ENCODE data around the gene PPT2. TPM values are rescaled to one million over a fixed set of nuclear protein-coding genes. Genes with fewer than 3 reads are reported as not detected.

PPT2 gene
- total and polyA plus RNA-seq, 2 of the 8 experiments (the other 6 are each of a cell fraction or from before 2014, with no cell fraction given), result 24.1 to 39.5 TPM

DNA sequence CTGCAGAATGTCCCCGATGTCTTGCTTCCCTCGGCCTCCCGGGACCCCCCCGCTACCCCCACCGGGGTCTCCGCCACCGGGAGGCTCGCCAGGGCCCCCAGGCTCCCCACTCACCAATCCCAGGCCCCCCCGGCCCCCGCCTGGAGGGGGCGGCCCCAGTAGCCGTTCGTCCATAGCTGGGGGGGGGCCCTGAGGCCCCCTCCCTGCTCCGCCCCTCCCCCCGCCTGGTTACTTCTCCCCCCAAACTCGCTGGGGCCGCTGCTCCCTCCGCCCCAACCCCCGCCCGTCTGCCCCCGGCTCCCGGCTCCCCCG, 35.8 kb downstream of the PPT2 start:
- FAIRE-seq (no peak), DNase-seq (ENCODE audit: low read depth in 1 of 2, low spot score in 2 of 2) (no peak)
- Histone ChIP-seq H3K9ac (replicated peaks in 1 of 4; ENCODE audit: extremely low read depth in 1 of 4, low read depth in 3 of 4, low read length in 3 of 4) (peak overlapping the region in 3 of 4 experiments; percentile 20 to 80 (median 44); a peak in 3 of 7 replicates), H3K4me1 (replicated peaks in 1 of 4; ENCODE audit: control insufficient read depth in 3 of 4, insufficient read depth in 4 of 4, low read length in 3 of 4) (peaks cover 3 to 31% (median 16%) of the 10 kb centered on the region in 4 experiments), H2BK15ac (ENCODE audit: low read length) (no peak overlapping the region), H3K36me3 (ENCODE audit: control insufficient read depth in 2 of 4, insufficient read depth in 4 of 4, low read length in 3 of 4) (peaks cover 2 to 18% (median 14%) of the 10 kb centered on the region in 4 experiments; a peak in 7 of 8 replicates), H4K91ac (replicated peaks; ENCODE audit: insufficient read length, low read length) (no peak overlapping the region), H3K4me2 (ENCODE audit: insufficient read depth in 1 of 2, low read depth in 2 of 2, low read length in 2 of 2) (peak overlapping the region; percentile 81 to 90), H2BK12ac (ENCODE audit: low read depth, low read length) (no peak overlapping the region), H3K23me2 (ENCODE audit: low read depth, low read length) (peaks cover 5% of the 10 kb centered on the region), H2AK5ac (ENCODE audit: low read depth, low read length) (no peak overlapping the region), H4K8ac (ENCODE audit: extremely low read depth, insufficient read depth, low read length) (no peak overlapping the region; the same call in 1 of the 2 replicates), H3K56ac (replicated peaks; ENCODE audit: insufficient read length, low read depth, low read length) (no peak overlapping the region), H3K23ac (ENCODE audit: insufficient read length) (no peak overlapping the region), H3K79me1 (ENCODE audit: low read depth, low read length) (peaks cover 2% of the 10 kb centered on the region; the same call in 1 of the 2 replicates), H3K4ac (replicated peaks; ENCODE audit: insufficient read length, low read depth, low read length) (no peak overlapping the region), H4K20me1 (replicated peaks in 1 of 2; ENCODE audit: control insufficient read depth in 1 of 2, insufficient read depth in 2 of 2, low read length in 2 of 2) (peaks cover 0 to 3% of the 10 kb centered on the region in 2 experiments), H3K14ac (ENCODE audit: insufficient read length) (no peak overlapping the region), H4K5ac (ENCODE audit: insufficient read length, low read depth, low read length) (no peak overlapping the region), H3K18ac (ENCODE audit: extremely low read depth, low read length) (no peak overlapping the region), H3K27me3 (replicated peaks in 1 of 4; ENCODE audit: control insufficient read depth in 3 of 4, extremely low read depth in 1 of 4, insufficient read depth in 3 of 4, low read length in 3 of 4) (no peaks in the 10 kb centered on the region), H2BK20ac (ENCODE audit: low read length) (no peak overlapping the region), H2BK120ac (replicated peaks; ENCODE audit: low read depth, low read length) (no peak overlapping the region), H2AFZ (ENCODE audit: low read length) (no peak overlapping the region), H3K4me3 (ENCODE audit: extremely low read depth in 1 of 4, insufficient read depth in 2 of 4, low read depth in 3 of 4, low read length in 4 of 4) (peak overlapping the region; percentile 30 to 87 (median 64)), H3K79me2 (ENCODE audit: control insufficient read depth in 1 of 2, insufficient read depth in 2 of 2, low read length in 2 of 2) (peaks cover 0 to 13% of the 10 kb centered on the region in 2 experiments; a peak in 2 of 4 replicates), H3K27ac (ENCODE audit: low read depth, low read length) (no peak overlapping the region; the same call in 1 of the 2 replicates), H2BK5ac (ENCODE audit: low read depth, low read length) (no peak overlapping the region), H3K9me3 (ENCODE audit: insufficient read depth in 2 of 2, low read depth in 1 of 2, low read length in 1 of 2) (no peaks in the 10 kb centered on the region)
- no peak for TF ChIP-seq BRCA1 (IDR thresholded peaks at IDR 0.05; ENCODE audit: low read depth, low read length)
- TF ChIP-seq SUZ12 (IDR thresholded peaks at IDR 0.05; ENCODE audit: low read length), result no peak
- TF ChIP-seq RFX5 (IDR thresholded peaks at IDR 0.05; ENCODE audit: borderline replicate concordance, low read depth, low read length), result no peak
- TF ChIP-seq RAD21 (IDR thresholded peaks at IDR 0.05 in 1 of 2, conservative IDR thresholded peaks at IDR 0.05 in 1 of 2; ENCODE audit: low read depth in 2 of 2, low read length in 2 of 2), result no peak
- TF ChIP-seq KDM1A (IDR thresholded peaks at IDR 0.05; ENCODE audit: borderline replicate concordance, low read length), result no peak
- no peak for TF ChIP-seq SP2 (IDR thresholded peaks at IDR 0.05; ENCODE audit: low read length)
- no peak for TF ChIP-seq POLR2AphosphoS5 (IDR thresholded peaks at IDR 0.05; ENCODE audit: low read depth, low read length)
- TF ChIP-seq RXRA (IDR thresholded peaks at IDR 0.05; ENCODE audit: insufficient read depth, low read depth, low read length), result no peak
- CTCF ChIA-PET (ENCODE audit: partially characterized antibody), result interaction anchor here (0.6 to 2.5 kb wide), 9 partner anchors 8 to 98 kb away, joined by 3 to 12 read pairs (median 5); partner anchors contain the start of genes AGPAT1 and RNF5
- WGBS, 2 experiments (ENCODE audit: extremely low coverage in 1 of 2, insufficient coverage in 1 of 2, insufficient read length in 1 of 2, insufficient replicate concordance in 2 of 2, low coverage in 1 of 2, low lambda C conversion rate in 2 of 2, missing lambda C conversion rate in 1 of 2), result no CpG with 5 or more reads among the region's 23 CpGs
- POLR2A ChIA-PET (ENCODE audit: partially characterized antibody), result interaction anchor here (0.6 to 13.3 kb wide), 8 partner anchors 10 to 54 kb away, joined by 3 to 194 read pairs (median 4); partner anchors contain the start of genes AGPAT1, PRRT1 and RNF5

Measured in H1 (cell line).